GM06990 (cell line): ENCODE results near the gene RSL1D1.
A peak's percentile ranks its signal among the peaks of the same experiment; 100 is the strongest.

ENCODE experiments used
- DNase-seq: peaks from one replicate; pipeline ENCODE4 v3.0.0-alpha.2; 2011; ENCODE audit not compliant: insufficient read length; ENCODE audit errors: extremely low read depth
- H3K27me3 ChIP-seq: replicated peaks from 2 replicates; pipeline ENCODE4 v1.6.0; 2011; ENCODE audit warnings: low read length; ENCODE audit not compliant: control insufficient read depth, insufficient read depth
- H3K36me3 ChIP-seq: 2 replicates; pipeline ENCODE4 v1.5.1; 2011; ENCODE audit warnings: low read length; ENCODE audit not compliant: control insufficient read depth, insufficient read depth
- H3K4me3 ChIP-seq: replicated peaks from 2 replicates; pipeline ENCODE4 v1.5.1; 2011; ENCODE audit warnings: low read depth, mild to moderate bottlenecking, control low read depth, low read length
- TF ChIP-seq, protein P1 (sequence below): IDR thresholded peaks from 2 replicates; pipeline ENCODE4 v1.5.1; 2011; ENCODE audit warnings: low read length, control low read depth, mild to moderate bottlenecking, inconsistent platforms; ENCODE audit not compliant: insufficient read depth, poor library complexity, severe bottlenecking

The RSL1D1 gene

DNA sequence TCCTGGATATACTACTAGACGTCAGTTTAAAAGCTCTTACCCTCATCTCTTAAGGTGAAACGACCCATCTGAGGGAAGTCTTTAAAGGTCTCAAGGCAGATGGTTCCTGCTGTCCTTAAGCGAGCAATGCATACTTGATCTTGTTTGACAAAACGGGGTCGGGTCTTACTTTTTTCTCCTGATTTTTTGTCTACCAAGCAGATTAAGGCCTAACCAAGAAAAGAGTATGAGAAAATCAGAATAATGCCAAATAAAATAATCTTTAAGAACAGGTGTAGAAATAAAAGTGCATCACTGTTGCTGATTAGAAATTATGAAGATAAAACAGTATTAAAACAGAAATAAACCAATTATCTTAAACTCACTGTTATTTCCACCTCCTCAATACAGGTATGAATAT, 24.4 kb upstream of the RSL1D1 start:
- no peak overlapping the region for H3K4me3 ChIP-seq
- no peak for DNase-seq
- H3K36me3 ChIP-seq = peaks cover 6% of the 10 kb centered on the region
- H3K27me3 ChIP-seq = no peaks in the 10 kb centered on the region
- TF ChIP-seq, protein P1, sequence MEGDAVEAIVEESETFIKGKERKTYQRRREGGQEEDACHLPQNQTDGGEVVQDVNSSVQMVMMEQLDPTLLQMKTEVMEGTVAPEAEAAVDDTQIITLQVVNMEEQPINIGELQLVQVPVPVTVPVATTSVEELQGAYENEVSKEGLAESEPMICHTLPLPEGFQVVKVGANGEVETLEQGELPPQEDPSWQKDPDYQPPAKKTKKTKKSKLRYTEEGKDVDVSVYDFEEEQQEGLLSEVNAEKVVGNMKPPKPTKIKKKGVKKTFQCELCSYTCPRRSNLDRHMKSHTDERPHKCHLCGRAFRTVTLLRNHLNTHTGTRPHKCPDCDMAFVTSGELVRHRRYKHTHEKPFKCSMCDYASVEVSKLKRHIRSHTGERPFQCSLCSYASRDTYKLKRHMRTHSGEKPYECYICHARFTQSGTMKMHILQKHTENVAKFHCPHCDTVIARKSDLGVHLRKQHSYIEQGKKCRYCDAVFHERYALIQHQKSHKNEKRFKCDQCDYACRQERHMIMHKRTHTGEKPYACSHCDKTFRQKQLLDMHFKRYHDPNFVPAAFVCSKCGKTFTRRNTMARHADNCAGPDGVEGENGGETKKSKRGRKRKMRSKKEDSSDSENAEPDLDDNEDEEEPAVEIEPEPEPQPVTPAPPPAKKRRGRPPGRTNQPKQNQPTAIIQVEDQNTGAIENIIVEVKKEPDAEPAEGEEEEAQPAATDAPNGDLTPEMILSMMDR = no peak

GRCh38 chr16:11871193-11871592, 19.9 kb upstream of the RSL1D1 start:
- Histone ChIP-seq H3K4me3 (no peak overlapping the region), H3K27me3 (no peaks in the 10 kb centered on the region), H3K36me3 (peaks cover 5% of the 10 kb centered on the region)
- TF ChIP-seq, protein P1 = peak; percentile 9
- no peak for DNase-seq

GRCh38 chr16:11870399-11870798, 19.1 kb upstream of the RSL1D1 start:
- Histone ChIP-seq H3K36me3 (peaks cover 2% of the 10 kb centered on the region), H3K4me3 (no peak overlapping the region), H3K27me3 (no peaks in the 10 kb centered on the region)
- TF ChIP-seq, protein P1 = no peak
- no peak for DNase-seq

- H3K27me3 ChIP-seq = no peaks in the 10 kb centered on the region
- no peak for DNase-seq
- TF ChIP-seq, protein P1 = no peak
- no peak overlapping the region for H3K4me3 ChIP-seq
- H3K36me3 ChIP-seq = peaks cover 2% of the 10 kb centered on the region
Measured at GRCh38 chr16:11869353-11870228, 18.2 kb upstream of the RSL1D1 start.

GRCh38 chr16:11868412-11868980, 17.2 kb upstream of the RSL1D1 start:
- H3K27me3 ChIP-seq = no peaks in the 10 kb centered on the region
- H3K36me3 ChIP-seq = peaks cover 1% of the 10 kb centered on the region
- TF ChIP-seq, protein P1 = no peak
- no peak overlapping the region for H3K4me3 ChIP-seq
- no peak for DNase-seq
